ENCODE results near the gene FCER1G.
A peak's percentile ranks its signal among the peaks of the same experiment; 100 is the strongest.

Gene FCER1G

DNA sequence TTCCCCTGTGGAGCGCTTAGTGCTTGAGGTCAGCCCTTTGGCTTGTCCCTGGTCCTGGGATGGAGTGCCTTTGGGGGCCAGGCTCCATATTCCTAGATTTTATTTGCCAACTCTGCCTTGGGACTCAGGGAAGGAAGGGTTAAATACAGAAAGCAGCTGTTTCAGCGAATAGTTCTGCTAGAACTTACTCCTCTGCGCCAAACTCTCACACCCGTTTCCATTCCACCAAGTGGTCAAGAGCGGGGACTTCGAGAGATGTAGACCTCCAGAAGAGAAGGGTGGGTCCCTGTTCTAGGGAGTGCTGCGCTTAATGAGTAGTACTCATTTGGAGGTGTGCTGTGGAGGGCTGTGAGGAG is 10.1 kb downstream of the FCER1G start:
- Histone ChIP-seq H3K9ac (ENCODE audit: low read length) (no peak overlapping the region; the same call in 1 of the 2 replicates), H3K4me3 (ENCODE audit: low read depth, low read length, poor library complexity, severe bottlenecking) (peak overlapping the region; percentile 2)

DNA sequence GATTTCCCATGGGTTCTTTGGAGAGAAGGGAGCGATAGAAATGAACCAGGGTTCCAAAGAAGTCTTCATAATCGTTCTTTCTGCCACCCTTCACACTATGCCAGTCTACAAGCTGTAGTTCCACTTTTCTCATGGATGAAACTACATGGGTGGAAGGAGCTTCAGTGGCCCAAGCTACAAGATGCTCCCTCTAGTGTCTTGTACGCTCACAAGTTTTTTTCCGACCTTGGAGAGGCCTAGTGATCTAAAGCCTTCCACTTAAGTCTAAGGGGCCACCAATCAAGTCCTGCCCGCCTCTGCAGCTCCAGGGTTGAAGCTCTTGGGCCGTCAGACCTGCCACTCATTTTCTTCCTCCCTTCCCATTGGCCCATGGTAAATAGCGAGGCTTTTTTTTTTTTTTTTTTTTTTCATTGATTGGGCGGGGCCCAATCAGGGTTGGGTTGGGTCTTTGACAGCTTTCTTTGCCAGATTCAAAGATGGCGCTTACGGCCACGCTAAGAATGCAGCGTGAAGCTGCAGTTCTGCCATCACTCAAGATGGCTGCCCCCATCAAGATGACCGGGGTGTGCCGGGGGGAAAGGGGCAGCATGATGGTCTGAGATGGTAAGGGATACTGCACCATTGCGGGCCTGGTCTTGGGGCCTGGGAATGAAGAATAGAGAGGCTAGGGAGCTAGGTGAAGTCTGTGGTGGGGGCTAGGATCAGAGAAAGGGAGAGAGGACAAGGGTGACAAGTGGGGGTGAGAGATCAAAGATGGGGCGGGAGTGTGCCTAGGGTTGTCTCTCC is 10.6 kb downstream of the FCER1G start, which contains the start of gene TOMM40L:
TOMM40L (plus strand) TSS at position 527 of the 786 bp plus-strand sequence. CDS start 430 bp downstream, outside the sequence.
- Histone ChIP-seq H3K27me3 (ENCODE audit: insufficient read depth, low read length) (no peaks in the 10 kb centered on the region), H3K9ac (ENCODE audit: low read length) (peak within 1 kb of the TSS; percentile 77), H3K36me3 (ENCODE audit: insufficient read depth, low read length) (peaks cover 30% of the 10 kb centered on the region), H2AFZ (ENCODE audit: low read length) (peak within 1 kb of the TSS; percentile 15; the same call in 1 of the 2 replicates), H3K4me3 (ENCODE audit: low read depth, low read length, poor library complexity, severe bottlenecking) (peak within 1 kb of the TSS; percentile 74), H3K4me1 (ENCODE audit: insufficient read depth, low read length, severe bottlenecking) (peaks cover 24% of the 10 kb centered on the region), H3F3A (ENCODE audit: insufficient read depth, low read length) (no peaks in the 10 kb centered on the region), H3K27ac (ENCODE audit: low read depth, low read length, poor library complexity, severe bottlenecking) (peak within 1 kb of the TSS; percentile 28), H3K9me2 (ENCODE audit: low read depth, low read length) (no peaks in the 10 kb centered on the region), H4K20me1 (ENCODE audit: insufficient read depth, low read length) (no peaks in the 10 kb centered on the region), H3K79me2 (ENCODE audit: insufficient read depth, low read length) (no peaks in the 10 kb centered on the region), H3K9me3 (ENCODE audit: low read length) (no peaks in the 10 kb centered on the region), H3K4me2 (ENCODE audit: low read length) (peak within 1 kb of the TSS; percentile 87)
- TF ChIP-seq, protein P1, sequence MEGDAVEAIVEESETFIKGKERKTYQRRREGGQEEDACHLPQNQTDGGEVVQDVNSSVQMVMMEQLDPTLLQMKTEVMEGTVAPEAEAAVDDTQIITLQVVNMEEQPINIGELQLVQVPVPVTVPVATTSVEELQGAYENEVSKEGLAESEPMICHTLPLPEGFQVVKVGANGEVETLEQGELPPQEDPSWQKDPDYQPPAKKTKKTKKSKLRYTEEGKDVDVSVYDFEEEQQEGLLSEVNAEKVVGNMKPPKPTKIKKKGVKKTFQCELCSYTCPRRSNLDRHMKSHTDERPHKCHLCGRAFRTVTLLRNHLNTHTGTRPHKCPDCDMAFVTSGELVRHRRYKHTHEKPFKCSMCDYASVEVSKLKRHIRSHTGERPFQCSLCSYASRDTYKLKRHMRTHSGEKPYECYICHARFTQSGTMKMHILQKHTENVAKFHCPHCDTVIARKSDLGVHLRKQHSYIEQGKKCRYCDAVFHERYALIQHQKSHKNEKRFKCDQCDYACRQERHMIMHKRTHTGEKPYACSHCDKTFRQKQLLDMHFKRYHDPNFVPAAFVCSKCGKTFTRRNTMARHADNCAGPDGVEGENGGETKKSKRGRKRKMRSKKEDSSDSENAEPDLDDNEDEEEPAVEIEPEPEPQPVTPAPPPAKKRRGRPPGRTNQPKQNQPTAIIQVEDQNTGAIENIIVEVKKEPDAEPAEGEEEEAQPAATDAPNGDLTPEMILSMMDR (IDR thresholded peaks at IDR 0.05; ENCODE audit: low read length), result peak; percentile 67
- no peak for TF ChIP-seq EZH2 (IDR thresholded peaks at IDR 0.05; ENCODE audit: borderline replicate concordance, low read length)

More for the DNA sequence above, 10.1 kb downstream of the FCER1G start:
- Histone ChIP-seq H3K9me3 (ENCODE audit: low read length) (no peaks in the 10 kb centered on the region), H3K4me2 (ENCODE audit: low read length) (peak overlapping the region; percentile 40), H3K36me3 (ENCODE audit: insufficient read depth, low read length) (peaks cover 24% of the 10 kb centered on the region), H3K27ac (ENCODE audit: low read depth, low read length, poor library complexity, severe bottlenecking) (no peak overlapping the region), H2AFZ (ENCODE audit: low read length) (peak overlapping the region; percentile 15; the same call in 1 of the 2 replicates), H4K20me1 (ENCODE audit: insufficient read depth, low read length) (no peaks in the 10 kb centered on the region), H3F3A (ENCODE audit: insufficient read depth, low read length) (no peaks in the 10 kb centered on the region), H3K9me2 (ENCODE audit: low read depth, low read length) (no peaks in the 10 kb centered on the region), H3K79me2 (ENCODE audit: insufficient read depth, low read length) (no peaks in the 10 kb centered on the region), H3K27me3 (ENCODE audit: insufficient read depth, low read length) (no peaks in the 10 kb centered on the region), H3K4me1 (ENCODE audit: insufficient read depth, low read length, severe bottlenecking) (peaks cover 24% of the 10 kb centered on the region)
- no peak for TF ChIP-seq EZH2 (IDR thresholded peaks at IDR 0.05; ENCODE audit: borderline replicate concordance, low read length)
- TF ChIP-seq, protein P1 (IDR thresholded peaks at IDR 0.05; ENCODE audit: low read length), result no peak

DNA sequence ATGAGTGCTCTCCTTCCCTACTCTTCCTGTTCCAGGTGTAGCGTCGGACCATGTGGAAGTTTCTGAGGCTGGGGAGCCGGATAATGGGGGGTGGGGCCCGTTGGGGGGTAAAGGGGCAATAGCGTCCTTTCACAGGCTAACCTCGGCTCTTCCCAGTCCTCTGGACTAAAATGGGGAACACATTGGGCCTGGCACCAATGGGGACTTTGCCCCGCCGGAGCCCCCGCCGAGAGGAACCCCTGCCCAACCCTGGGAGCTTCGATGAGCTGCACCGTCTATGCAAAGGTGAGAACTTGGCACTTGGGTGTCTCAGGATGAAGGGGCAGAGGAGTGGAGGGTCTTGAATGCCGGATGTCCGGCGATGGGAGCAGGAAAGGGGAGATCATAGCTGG is 11.2 kb downstream of the FCER1G start:
- Histone ChIP-seq H3K36me3 (ENCODE audit: insufficient read depth, low read length) (peaks cover 32% of the 10 kb centered on the region), H4K20me1 (ENCODE audit: insufficient read depth, low read length) (no peaks in the 10 kb centered on the region), H3F3A (ENCODE audit: insufficient read depth, low read length) (no peaks in the 10 kb centered on the region), H3K4me2 (ENCODE audit: low read length) (peak overlapping the region; percentile 87), H3K9me3 (ENCODE audit: low read length) (no peaks in the 10 kb centered on the region), H3K27me3 (ENCODE audit: insufficient read depth, low read length) (no peaks in the 10 kb centered on the region), H2AFZ (ENCODE audit: low read length) (no peak overlapping the region), H3K4me1 (ENCODE audit: insufficient read depth, low read length, severe bottlenecking) (peaks cover 24% of the 10 kb centered on the region), H3K9ac (ENCODE audit: low read length) (peak overlapping the region; percentile 77), H3K9me2 (ENCODE audit: low read depth, low read length) (no peaks in the 10 kb centered on the region), H3K4me3 (ENCODE audit: low read depth, low read length, poor library complexity, severe bottlenecking) (peak overlapping the region; percentile 74), H3K27ac (ENCODE audit: low read depth, low read length, poor library complexity, severe bottlenecking) (peak overlapping the region; percentile 28), H3K79me2 (ENCODE audit: insufficient read depth, low read length) (no peaks in the 10 kb centered on the region)
- TF ChIP-seq EZH2 (IDR thresholded peaks at IDR 0.05; ENCODE audit: borderline replicate concordance, low read length), result no peak
- TF ChIP-seq, protein P1 (IDR thresholded peaks at IDR 0.05; ENCODE audit: low read length), result no peak
